ENCODE measurements around the gene PLPPR3.

DNA sequence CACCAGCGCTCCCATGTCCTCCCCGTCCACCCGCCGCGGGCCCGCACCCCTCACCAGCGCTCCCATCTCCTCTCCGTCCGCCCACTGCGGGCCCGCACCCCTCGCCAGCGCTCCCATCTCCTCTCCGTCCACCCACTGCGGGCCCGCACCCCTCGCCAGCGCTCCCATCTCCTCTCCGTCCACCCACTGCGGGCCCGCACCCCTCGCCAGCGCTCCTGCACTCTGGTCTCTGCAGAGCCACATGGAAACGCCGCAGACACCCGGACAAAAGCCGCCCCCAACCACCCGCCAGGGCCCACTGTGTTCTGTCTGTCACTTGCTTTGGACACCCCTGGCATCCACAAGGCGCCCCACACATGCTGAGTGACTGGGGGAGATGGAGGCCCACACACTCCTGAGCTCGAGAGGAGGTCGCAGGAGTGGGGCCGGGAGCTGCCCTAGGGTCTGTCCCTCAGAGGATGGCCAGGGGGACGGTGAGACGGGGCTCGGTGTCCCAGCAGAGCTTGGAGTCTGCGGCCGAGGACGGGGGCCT lies 45.1 kb upstream of the PLPPR3 start:
- TF ChIP-seq, protein P1, sequence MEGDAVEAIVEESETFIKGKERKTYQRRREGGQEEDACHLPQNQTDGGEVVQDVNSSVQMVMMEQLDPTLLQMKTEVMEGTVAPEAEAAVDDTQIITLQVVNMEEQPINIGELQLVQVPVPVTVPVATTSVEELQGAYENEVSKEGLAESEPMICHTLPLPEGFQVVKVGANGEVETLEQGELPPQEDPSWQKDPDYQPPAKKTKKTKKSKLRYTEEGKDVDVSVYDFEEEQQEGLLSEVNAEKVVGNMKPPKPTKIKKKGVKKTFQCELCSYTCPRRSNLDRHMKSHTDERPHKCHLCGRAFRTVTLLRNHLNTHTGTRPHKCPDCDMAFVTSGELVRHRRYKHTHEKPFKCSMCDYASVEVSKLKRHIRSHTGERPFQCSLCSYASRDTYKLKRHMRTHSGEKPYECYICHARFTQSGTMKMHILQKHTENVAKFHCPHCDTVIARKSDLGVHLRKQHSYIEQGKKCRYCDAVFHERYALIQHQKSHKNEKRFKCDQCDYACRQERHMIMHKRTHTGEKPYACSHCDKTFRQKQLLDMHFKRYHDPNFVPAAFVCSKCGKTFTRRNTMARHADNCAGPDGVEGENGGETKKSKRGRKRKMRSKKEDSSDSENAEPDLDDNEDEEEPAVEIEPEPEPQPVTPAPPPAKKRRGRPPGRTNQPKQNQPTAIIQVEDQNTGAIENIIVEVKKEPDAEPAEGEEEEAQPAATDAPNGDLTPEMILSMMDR (IDR thresholded peaks at IDR 0.05; ENCODE audit: poor library complexity, severe bottlenecking), result no peak
- TF ChIP-seq MXI1 (conservative IDR thresholded peaks at IDR 0.05; ENCODE audit: poor library complexity, severe bottlenecking) (no peak), RAD21 (conservative IDR thresholded peaks at IDR 0.05) (no peak), TAF1 (IDR thresholded peaks at IDR 0.05; ENCODE audit: low read depth) (no peak), POLR2AphosphoS5 (IDR thresholded peaks at IDR 0.05) (no peak), EZH2 (IDR thresholded peaks at IDR 0.05; ENCODE audit: borderline replicate concordance, insufficient read depth, low read length, poor library complexity, severe bottlenecking) (no peak)
- TF ChIP-seq, protein P2, sequence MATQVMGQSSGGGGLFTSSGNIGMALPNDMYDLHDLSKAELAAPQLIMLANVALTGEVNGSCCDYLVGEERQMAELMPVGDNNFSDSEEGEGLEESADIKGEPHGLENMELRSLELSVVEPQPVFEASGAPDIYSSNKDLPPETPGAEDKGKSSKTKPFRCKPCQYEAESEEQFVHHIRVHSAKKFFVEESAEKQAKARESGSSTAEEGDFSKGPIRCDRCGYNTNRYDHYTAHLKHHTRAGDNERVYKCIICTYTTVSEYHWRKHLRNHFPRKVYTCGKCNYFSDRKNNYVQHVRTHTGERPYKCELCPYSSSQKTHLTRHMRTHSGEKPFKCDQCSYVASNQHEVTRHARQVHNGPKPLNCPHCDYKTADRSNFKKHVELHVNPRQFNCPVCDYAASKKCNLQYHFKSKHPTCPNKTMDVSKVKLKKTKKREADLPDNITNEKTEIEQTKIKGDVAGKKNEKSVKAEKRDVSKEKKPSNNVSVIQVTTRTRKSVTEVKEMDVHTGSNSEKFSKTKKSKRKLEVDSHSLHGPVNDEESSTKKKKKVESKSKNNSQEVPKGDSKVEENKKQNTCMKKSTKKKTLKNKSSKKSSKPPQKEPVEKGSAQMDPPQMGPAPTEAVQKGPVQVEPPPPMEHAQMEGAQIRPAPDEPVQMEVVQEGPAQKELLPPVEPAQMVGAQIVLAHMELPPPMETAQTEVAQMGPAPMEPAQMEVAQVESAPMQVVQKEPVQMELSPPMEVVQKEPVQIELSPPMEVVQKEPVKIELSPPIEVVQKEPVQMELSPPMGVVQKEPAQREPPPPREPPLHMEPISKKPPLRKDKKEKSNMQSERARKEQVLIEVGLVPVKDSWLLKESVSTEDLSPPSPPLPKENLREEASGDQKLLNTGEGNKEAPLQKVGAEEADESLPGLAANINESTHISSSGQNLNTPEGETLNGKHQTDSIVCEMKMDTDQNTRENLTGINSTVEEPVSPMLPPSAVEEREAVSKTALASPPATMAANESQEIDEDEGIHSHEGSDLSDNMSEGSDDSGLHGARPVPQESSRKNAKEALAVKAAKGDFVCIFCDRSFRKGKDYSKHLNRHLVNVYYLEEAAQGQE (IDR thresholded peaks at IDR 0.05; ENCODE audit: borderline replicate concordance), result no peak
